H7 (cell line): ENCODE results near the gene DNAH14. TPM values are rescaled to one million over a fixed set of nuclear protein-coding genes. Genes with fewer than 3 reads are reported as not detected.
A peak's percentile ranks its signal among the peaks of the same experiment; 100 is the strongest.
"Not testable (repeated sequence)": the region's sequence is repeated elsewhere in the genome, so short reads cannot be mapped to it uniquely, and the experiment has no call there.

Experiments
- DNase-seq: peaks from one replicate; pipeline ENCODE4 v3.0.0; 2012
- H3K27me3 ChIP-seq: 2 replicates; pipeline ENCODE4 v1.6.0; 2011; ENCODE audit warnings: mild to moderate bottlenecking, low read length; ENCODE audit not compliant: control insufficient read depth, insufficient read depth
- H3K36me3 ChIP-seq: replicated peaks from 2 replicates; pipeline ENCODE4 v1.5.1; 2011; ENCODE audit warnings: low read length; ENCODE audit not compliant: control insufficient read depth, insufficient read depth
- H3K4me3 ChIP-seq: 2 replicates; pipeline ENCODE4 v1.5.1; 2011; ENCODE audit warnings: low read depth, mild to moderate bottlenecking, control low read depth, low read length, moderate library complexity; ENCODE audit not compliant: insufficient read depth
- total RNA-seq: library from RNA; depleted of rRNA; stranded (reverse); fragments of >200 nt; shearing (Covaris generic); gene quantifications from 2 replicates; pipeline ENCODE4 v1.2.3, GENCODE V29; 2014

The DNAH14 gene
- total RNA-seq, 1 experiment from 2014 or later, result 42.9 TPM

DNA sequence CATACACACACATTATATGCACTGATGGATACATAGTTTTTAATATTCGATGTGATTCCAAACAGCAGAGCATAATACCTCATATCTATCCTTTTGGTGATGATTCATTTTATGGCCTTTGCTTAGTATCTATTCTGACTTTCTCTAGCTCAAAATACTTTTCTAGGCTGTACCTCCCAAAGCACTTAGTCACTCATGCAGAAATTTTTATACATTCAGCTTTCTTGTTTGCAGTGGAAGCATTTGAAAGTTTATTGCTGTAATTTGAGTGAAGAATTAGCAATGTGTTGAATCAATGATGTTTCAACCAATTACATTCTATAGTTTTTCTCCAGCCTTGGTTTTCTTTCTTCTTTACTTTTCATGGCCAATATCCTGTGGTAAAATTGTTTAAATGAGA lies 431.7 kb downstream of the DNAH14 start:
- Histone ChIP-seq H3K4me3 (no peak overlapping the region), H3K27me3 (peaks cover 13% of the 10 kb centered on the region; the same call in 1 of the 2 replicates), H3K36me3 (no peaks in the 10 kb centered on the region)
- DNase-seq, result no peak

DNA sequence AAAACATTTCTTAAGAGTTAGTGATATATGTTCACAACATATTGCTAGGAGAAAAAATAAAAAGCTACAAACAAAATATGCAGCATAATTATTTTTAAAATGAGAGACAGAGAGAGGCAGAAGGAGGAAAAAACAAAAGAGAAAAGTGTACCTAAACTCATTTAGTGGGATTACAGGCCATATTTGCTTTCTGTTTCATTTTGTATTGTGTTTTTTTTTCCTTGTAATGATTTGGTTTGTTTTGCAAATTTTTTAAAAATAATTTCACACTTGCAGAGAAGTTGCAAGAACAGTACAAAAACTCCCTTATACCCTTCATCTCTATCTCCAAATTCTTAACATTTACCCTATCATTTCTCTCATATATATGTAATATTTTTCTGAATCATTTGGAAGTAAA lies 433.3 kb downstream of the DNAH14 start:
- Histone ChIP-seq H3K27me3 (peaks cover 27% of the 10 kb centered on the region), H3K4me3 (no peak overlapping the region), H3K36me3 (no peaks in the 10 kb centered on the region)
- no peak for DNase-seq

DNA sequence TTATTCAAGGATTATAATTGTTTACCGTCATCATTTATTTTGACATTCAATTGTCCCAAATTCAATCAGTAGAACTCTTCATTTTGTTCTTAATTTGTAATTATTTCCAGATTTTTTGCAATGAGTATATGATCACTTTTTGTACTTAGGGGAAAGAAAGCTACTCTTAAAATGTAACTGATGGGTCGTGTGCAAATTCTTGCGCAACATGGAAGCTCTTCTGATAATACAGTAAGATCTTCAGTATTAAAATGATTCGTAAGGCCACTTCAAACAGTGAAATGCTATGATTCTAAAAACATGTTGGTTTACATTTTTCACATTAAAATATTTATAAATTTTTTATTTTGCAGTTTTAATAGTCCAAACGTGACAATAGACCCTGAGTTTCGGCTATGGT lies 435.0 kb downstream of the DNAH14 start:
- no peak overlapping the region for H3K4me3 ChIP-seq
- no peak for DNase-seq
- H3K36me3 ChIP-seq, result no peaks in the 10 kb centered on the region
- peaks cover 33% of the 10 kb centered on the region for H3K27me3 ChIP-seq

DNA sequence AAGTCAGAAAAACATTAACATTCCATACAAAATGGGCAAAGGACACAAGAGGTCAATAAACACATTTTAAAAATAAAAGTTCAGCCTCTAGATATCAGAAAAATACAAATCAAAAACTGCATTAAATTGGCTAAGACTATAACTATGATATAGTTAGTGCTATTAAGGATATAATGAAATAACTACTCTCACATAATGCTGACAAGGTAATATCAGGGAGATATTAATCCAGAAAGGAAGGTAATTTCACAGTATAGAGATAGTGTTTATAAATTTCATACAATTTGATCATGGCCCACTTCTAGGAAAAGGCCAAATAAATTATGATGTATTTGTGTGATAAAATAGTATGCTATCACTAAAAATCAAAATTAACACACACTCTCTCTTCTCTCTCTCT lies 436.5 kb downstream of the DNAH14 start:
- DNase-seq, result no peak
- Histone ChIP-seq H3K36me3 (no peaks in the 10 kb centered on the region), H3K27me3 (peaks cover 33% of the 10 kb centered on the region), H3K4me3 (no peak overlapping the region)

DNA sequence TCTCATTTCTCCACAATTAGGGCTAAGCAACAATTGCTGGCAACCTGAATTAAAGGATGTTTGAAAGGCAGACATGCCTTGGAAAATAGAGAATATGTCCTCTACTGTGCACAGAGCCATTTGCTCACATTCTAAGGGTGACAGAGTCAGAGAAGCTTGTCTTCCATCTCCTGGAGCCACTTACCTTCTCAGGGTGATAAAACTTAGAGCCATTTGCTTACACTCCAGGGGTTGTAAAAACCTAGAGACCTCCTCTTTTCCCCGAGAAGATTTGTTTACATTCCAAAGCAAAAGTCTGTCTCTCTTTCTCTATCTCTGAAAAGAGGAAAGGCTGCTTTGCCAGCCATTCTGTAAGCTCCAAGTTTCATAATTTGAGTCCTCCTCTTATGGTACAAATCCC lies 437.1 kb downstream of the DNAH14 start:
- Histone ChIP-seq H3K4me3 (no peak overlapping the region), H3K27me3 (peaks cover 33% of the 10 kb centered on the region), H3K36me3 (no peaks in the 10 kb centered on the region)
- no peak for DNase-seq

DNA sequence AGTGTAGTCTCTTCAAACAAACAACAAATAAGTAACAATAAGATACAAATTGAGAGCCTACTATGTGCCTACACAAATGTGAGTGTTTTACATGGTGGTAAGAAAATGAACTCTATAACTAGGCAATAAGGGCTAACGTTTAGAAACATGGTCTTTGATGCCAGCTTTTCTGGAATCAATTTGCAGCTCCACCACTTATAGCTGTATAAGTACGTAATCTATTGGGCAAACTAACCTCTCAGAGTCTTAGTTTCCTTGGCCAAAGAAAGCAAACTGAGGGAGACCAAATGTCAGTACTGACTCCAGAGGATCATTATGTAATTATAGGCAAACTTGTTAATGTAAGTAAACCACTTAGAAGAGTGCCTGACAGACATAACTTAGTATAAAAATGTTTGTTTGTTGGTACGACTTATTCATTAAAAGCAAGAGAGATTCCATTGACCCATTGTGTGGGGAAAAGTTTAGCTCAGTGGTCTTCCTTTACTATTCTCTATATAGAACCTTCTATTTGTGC lies 438.6 kb downstream of the DNAH14 start:
- Histone ChIP-seq H3K4me3 (no peak overlapping the region), H3K36me3 (no peaks in the 10 kb centered on the region), H3K27me3 (peaks cover 33% of the 10 kb centered on the region)
- DNase-seq, result no peak

DNA sequence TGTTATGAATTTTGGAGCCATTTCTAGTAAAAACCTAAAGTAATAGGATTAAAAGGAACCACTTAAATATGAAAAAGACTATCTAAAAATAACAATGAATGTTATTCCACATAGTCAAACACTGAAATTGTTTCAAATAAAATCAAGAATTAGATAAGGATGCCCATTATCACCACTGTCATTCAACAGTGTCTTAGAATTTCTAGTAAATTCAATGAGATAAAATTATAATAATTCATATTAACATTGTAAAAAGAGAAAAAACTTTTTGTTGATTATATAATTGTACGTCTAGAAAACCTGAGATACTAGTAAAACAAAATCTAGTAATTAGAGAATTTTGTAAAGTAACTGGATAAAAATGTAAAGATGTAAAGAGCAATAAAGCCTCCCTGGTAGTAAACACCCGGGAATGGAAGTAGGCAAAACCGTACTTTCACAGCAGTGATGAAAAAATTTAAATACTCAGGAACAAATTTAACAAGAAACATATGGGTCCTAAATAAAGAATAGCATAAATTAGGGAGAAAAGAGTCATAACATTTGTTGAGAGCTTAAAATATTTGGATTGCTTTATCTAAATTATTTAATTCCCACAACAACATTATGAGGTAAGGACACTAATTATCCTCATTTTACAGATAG lies 442.0 kb downstream of the DNAH14 start:
- Histone ChIP-seq H3K36me3 (no peaks in the 10 kb centered on the region), H3K4me3 (no peak overlapping the region), H3K27me3 (peaks cover 17% of the 10 kb centered on the region)
- DNase-seq, result no peak

DNA sequence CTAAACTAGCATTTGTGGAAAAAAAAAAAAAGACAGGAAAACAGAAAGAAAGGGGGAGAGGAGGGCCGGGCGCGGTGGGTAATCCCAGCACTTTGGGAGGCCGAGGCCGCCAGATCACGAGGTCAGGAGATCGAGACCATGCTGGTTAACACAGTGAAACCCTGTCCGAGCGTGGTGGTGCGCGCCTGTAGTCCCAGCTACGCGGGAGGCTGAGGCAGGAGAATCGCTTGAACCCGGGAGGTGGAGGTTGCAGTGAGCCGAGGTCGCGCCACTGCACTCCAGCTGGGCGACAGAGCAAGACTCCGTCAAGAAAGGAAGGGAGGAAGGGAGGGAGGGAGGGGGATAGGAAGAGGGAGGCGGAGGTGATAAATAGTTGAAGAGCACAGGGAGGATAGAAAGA lies 443.7 kb downstream of the DNAH14 start:
- no peak overlapping the region for H3K4me3 ChIP-seq

DNA sequence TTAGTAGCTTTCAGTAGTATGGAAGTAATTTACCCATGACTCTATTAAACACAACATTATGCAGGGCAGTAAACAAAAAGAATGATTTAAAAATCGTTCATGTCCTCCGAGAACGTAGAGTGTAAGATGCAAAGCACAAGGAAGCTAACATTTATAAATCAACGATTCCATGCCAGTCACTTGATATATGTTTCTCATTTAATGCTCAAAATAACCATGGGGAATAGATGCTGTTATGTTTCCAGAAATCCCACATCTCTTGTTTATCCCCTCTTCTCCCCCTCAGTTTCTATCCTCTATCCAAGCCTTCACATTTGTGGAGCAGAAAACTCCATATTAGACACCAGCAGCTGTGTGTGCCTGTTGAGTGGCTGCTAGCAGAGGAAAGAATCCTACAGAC lies 445.5 kb downstream of the DNAH14 start:
- Histone ChIP-seq H3K4me3 (no peak overlapping the region), H3K36me3 (no peaks in the 10 kb centered on the region), H3K27me3 (no peaks in the 10 kb centered on the region; the same call in 1 of the 2 replicates)
- no peak for DNase-seq

More for the DNA sequence above, 443.7 kb downstream of the DNAH14 start:
- no peaks in the 10 kb centered on the region for H3K36me3 ChIP-seq
- H3K27me3 ChIP-seq, result peaks cover 3% of the 10 kb centered on the region
- DNase-seq, result no peak

DNA sequence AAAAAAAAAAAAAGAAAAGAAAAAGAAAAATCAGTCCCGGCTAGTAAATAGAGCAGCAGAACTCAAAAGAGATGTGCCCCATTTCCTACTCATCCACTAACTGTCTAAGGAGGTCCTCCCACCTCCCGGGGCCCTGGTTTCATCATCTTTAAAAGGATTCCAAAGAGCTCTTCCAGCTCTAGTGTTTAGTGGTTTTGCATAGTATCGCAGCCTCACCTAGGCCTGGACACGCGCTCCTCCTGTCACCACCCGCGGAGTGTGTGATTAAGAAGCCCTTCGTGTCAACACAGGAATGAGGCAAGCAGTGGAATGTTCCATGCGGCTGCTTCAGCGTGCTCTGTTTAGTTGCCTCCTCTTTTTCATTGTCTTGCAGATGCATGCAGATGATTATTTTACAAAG lies 449.4 kb downstream of the DNAH14 start:
- no peaks in the 10 kb centered on the region for H3K36me3 ChIP-seq
- H3K27me3 ChIP-seq, result no peaks in the 10 kb centered on the region; the same call in 1 of the 2 replicates
- DNase-seq, result peak; percentile 79
- no peak overlapping the region for H3K4me3 ChIP-seq

DNA sequence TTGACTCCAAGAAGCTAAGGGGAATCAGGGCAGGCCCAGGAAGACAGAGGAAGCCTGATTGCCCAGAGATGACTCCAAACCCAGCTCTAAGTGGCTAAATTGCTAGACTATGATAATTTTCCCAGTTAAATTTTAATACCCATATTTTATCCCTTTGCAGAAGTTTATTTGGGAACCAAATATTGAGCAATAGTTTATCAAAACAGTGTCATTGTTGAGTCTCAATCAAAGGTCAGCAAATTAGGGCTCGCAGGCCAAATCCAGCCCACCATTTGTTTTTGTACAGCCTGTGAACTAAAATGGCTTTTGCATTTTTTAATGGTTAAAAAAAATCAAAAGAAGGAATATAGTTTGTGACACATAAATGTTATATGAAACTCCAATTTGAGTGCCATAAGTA lies 451.2 kb downstream of the DNAH14 start:
- H3K27me3 ChIP-seq, result no peaks in the 10 kb centered on the region
- no peaks in the 10 kb centered on the region for H3K36me3 ChIP-seq
- H3K4me3 ChIP-seq, result no peak overlapping the region
- no peak for DNase-seq

DNA sequence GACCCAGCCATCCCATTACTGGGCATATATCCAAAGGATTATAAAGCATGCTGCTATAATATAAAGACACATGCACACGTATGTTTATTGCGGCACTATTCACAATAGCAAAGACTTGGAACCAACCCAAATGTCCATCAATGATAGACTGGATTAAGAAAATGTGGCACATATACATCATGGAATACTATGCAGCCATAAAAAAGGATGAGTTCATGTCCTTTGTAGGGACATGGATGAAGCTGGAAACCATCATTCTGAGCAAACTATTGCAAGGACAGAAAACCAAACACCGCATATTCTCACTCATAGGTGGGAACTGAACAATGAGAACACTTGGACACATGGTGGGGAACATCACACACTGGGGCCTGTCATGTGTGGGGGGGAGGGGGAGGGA lies 457.4 kb downstream of the DNAH14 start:
- DNase-seq, H3K27me3 ChIP-seq, H3K36me3 ChIP-seq, H3K4me3 ChIP-seq: not testable (repeated sequence)

DNA sequence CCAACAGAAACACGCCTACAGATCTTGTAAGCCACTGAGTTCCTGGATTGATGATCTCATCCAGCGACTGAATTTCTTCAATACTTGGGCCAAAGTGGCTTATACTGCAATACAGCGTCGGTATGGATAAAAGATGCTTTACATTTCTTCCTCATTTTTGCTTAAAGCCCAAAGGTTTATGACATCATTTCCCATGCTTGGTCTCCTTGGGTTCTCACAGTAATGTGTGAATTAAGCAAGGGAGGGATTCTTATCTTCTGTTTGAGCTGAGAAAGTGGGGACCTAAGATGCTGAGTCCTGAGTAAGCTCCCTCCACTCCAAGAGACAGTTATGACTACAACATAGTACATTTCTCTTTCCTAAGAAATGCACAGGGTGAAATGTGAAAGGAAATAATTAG lies 458.9 kb downstream of the DNAH14 start:
- H3K4me3 ChIP-seq, result no peak overlapping the region
- no peaks in the 10 kb centered on the region for H3K27me3 ChIP-seq
- DNase-seq, result no peak
- no peaks in the 10 kb centered on the region for H3K36me3 ChIP-seq

DNA sequence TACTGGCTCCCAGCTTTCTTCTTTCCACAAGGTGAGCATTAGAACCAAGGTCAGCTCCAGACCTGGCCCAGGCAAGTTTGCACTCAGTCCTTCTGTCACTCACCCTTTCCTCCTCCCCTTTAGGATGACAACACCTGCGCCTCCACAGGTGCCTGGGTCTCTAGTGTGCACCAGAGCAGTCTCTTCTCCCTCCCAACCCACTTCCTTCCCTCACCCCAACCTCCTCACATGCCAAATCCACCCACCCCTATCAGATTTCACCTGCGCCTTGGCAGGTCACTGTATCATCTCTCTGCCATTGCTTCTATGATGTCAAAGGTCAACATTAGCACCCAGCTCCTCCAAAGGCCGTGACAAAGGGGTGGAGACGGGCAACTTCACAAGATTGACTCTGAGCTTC lies 460.4 kb downstream of the DNAH14 start:
- H3K4me3 ChIP-seq, result no peak overlapping the region
- H3K27me3 ChIP-seq, result no peaks in the 10 kb centered on the region
- no peak for DNase-seq
- H3K36me3 ChIP-seq, result no peaks in the 10 kb centered on the region

DNA sequence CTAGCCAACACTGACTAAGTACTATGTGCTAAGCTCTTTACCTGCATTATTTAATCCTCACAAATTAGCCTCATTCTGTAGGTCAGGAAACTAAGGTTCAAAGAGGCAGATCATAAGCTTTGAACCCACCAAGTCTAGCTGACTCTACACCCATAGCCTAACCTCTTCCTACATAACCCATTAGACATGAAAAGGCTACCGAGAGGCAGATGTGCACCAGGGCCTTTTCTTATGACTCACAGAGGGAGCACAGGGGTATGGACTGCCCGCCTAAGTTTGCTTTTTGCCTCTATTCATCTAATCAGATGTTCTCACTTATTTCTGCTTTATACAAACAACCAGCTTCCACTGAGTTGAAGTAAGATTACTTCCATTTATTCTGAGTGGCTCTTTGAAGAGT lies 466.9 kb downstream of the DNAH14 start:
- H3K4me3 ChIP-seq, result no peak overlapping the region

DNA sequence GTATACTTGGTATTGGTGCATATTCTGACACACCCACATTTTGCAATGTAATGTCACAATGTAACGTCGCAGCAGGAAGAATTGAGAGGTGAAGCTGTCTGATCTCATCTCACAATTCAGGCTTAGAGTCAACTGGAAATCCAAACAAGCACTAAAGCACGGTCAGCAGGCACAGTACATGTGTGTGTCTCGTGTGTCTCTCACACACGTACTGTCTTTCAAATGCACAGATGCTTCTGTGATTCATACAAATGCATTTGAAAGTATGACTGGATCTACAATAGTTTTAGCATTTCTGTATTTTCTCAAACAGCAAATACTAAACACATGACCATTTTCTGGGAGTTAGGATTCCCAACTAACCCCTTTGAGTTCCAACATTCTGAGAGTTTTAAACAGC lies 471.5 kb downstream of the DNAH14 start:
- no peak for DNase-seq
- H3K4me3 ChIP-seq, result no peak overlapping the region
- no peaks in the 10 kb centered on the region for H3K27me3 ChIP-seq
- peaks cover 3% of the 10 kb centered on the region for H3K36me3 ChIP-seq

More for the DNA sequence above, 466.9 kb downstream of the DNAH14 start:
- no peak for DNase-seq
- Histone ChIP-seq H3K36me3 (peaks cover 1% of the 10 kb centered on the region; the same call in 1 of the 2 replicates), H3K27me3 (no peaks in the 10 kb centered on the region)
